ENCODE data around the gene OSBPL5. TPM values are rescaled to one million over a fixed set of nuclear protein-coding genes. Genes with fewer than 3 reads are reported as not detected.

Gene OSBPL5
- total RNA-seq, 2 experiments from 2014 or later = 0.63 to 2.7 TPM

DNA sequence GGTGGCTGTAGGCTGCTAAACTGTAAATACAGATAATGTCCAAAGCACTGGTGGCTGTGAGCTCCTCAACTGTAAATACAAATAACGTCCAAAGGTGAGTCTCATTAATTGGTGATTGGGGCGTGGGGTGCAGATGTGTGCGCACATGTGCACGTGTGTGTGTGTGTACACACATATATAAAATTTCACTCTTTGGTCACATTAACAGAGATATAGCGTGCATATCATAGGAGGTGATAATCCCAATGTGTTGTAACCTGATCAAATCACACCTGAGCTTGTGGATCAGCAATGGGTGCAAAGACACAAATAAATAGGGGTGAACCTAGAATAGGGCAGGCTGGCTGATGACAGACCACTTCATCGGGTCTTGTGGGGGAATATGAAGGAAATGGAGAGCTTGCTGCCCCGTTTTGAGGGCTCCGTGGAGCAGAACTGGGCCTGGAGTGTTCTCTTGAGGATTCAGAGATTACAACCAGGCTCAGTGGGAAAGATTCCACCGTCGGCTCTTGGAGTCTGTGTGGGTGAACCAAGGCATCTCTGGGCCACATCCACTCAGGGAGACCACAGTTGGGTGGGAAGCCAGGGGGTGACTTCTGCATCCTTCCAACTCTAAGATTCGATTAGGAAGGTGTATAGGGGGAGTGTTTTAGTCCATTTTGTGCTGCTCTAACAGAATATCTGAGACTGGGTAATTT, 24.9 kb upstream of the OSBPL5 start:
- Histone ChIP-seq H2AFZ (ENCODE audit: low read length) (no peak overlapping the region), H3K9me3 (ENCODE audit: low read length) (no peaks in the 10 kb centered on the region), H3K27ac (ENCODE audit: low read depth, low read length, poor library complexity, severe bottlenecking) (no peak overlapping the region), H3K9me2 (ENCODE audit: insufficient read depth, low read length) (no peaks in the 10 kb centered on the region), H3K4me3 (ENCODE audit: low read depth, low read length, poor library complexity, severe bottlenecking) (no peak overlapping the region), H4K20me1 (ENCODE audit: insufficient read depth, low read length) (no peaks in the 10 kb centered on the region), H3K4me2 (ENCODE audit: low read length) (no peak overlapping the region), H3K36me3 (ENCODE audit: insufficient read depth, low read length) (no peaks in the 10 kb centered on the region), H3K4me1 (ENCODE audit: insufficient read depth, low read length, poor library complexity, severe bottlenecking) (no peaks in the 10 kb centered on the region), H3K79me2 (ENCODE audit: insufficient read depth, low read depth, low read length) (no peaks in the 10 kb centered on the region)
- DNase-seq (ENCODE audit: low spot score) = no peak
- TF ChIP-seq CTCF (conservative IDR thresholded peaks at IDR 0.05; ENCODE audit: low read length) (no peak), EZH2phosphoT487 (IDR thresholded peaks at IDR 0.05; ENCODE audit: borderline replicate concordance, low read depth, low read length) (no peak)
- POLR2A ChIA-PET = no interaction called here
- intact Hi-C loops (cut with micrococcal nuclease; ENCODE audit: unreplicated experiment) = no loop called here
- CTCF ChIA-PET (ENCODE audit: unreplicated experiment) = no interaction called here
- no TSS peak for BruUV-seq (replicated peaks)

DNA sequence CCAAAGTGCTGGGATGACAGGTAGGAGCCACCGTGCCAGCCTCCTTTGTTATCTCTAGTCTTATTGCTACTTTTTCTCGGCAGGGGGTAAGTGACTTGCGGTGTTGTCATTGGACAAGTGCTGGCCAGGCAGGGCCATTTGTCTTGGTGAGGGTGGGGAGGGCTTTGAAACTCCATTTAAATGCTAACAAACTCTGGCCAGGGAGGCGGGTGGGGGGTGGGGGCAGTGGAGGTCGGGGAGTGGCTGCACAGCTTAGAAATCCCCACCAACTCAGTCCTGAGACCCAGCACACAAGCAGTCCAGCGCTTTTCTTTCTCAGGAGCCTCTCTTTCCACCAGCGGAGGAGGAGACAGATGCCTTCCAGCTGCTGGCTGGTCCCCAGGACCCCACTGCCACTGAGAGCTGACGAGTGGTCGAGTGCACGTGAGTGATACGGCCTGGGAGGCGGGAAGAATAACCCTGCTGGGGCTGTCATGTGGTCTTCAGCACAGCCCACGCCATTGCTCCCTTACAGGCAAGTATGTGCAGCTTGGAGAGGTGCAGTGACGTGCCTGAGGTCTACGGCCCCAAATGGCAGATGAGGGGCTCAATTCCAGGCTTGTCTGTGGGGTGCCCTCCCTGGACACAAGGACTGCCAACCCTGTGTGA, 24.2 kb upstream of the OSBPL5 start:
- no peaks in the 10 kb centered on the region for H3K79me2 ChIP-seq (ENCODE audit: insufficient read depth, low read depth, low read length)
- TF ChIP-seq CTCF (conservative IDR thresholded peaks at IDR 0.05; ENCODE audit: low read length) (no peak), EZH2phosphoT487 (IDR thresholded peaks at IDR 0.05; ENCODE audit: borderline replicate concordance, low read depth, low read length) (no peak)
- DNase-seq (ENCODE audit: low spot score) = no peak
- BruUV-seq (replicated peaks) = no TSS peak
- no peak overlapping the region for H3K4me2 ChIP-seq (ENCODE audit: low read length)
- ChIA-PET CTCF (ENCODE audit: unreplicated experiment) (no interaction called here), POLR2A (no interaction called here)
- H3K36me3 ChIP-seq (ENCODE audit: insufficient read depth, low read length) = no peaks in the 10 kb centered on the region
- no peaks in the 10 kb centered on the region for H3K4me1 ChIP-seq (ENCODE audit: insufficient read depth, low read length, poor library complexity, severe bottlenecking)
- no peak overlapping the region for H2AFZ ChIP-seq (ENCODE audit: low read length)
- no peaks in the 10 kb centered on the region for H3K9me2 ChIP-seq (ENCODE audit: insufficient read depth, low read length)
- no peaks in the 10 kb centered on the region for H3K9me3 ChIP-seq (ENCODE audit: low read length)
- intact Hi-C loops (cut with micrococcal nuclease; ENCODE audit: unreplicated experiment) = no loop called here
- no peaks in the 10 kb centered on the region for H4K20me1 ChIP-seq (ENCODE audit: insufficient read depth, low read length)
- H3K4me3 ChIP-seq (ENCODE audit: low read depth, low read length, poor library complexity, severe bottlenecking) = no peak overlapping the region
- no peak overlapping the region for H3K27ac ChIP-seq (ENCODE audit: low read depth, low read length, poor library complexity, severe bottlenecking)

DNA sequence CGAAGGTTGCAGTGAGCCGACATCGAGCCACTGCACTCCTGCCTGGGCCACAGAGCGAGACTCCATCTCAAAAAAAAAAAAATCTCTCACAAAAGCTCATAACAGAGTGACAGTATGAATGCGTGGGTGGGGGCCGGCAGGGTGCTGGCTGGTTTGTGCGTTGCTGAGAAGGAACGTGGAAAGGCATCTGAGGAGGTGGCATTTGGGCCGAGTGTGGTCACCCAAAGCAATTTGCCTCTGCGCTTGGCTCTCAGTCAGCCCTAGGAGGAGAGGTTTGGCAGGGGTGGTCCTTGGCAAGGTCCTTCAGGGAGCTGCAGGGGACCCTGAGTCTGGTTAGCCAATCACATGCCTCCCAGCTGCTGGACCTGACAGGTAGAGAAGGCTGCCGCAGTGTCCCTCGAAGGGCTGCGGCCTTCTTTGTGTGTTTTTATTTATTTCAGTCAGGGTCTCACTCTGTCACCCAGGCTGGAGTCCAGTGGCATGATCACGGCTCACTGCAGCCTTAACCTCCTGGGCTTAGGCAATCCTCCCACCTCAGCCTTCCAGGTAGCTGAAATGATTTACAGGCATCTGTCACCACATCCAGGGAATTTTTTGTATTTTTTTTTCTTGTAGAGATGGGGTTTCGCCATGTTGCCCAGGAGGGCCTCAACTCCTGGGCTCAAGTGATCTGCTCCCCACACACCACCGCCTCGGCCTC, 23.5 kb upstream of the OSBPL5 start:
- no peaks in the 10 kb centered on the region for H4K20me1 ChIP-seq (ENCODE audit: insufficient read depth, low read length)
- H3K79me2 ChIP-seq (ENCODE audit: insufficient read depth, low read depth, low read length) = no peaks in the 10 kb centered on the region
- H2AFZ ChIP-seq (ENCODE audit: low read length) = no peak overlapping the region
- BruUV-seq (replicated peaks) = no TSS peak
- no peak overlapping the region for H3K4me2 ChIP-seq (ENCODE audit: low read length)
- CTCF ChIA-PET (ENCODE audit: unreplicated experiment) = no interaction called here
- no peaks in the 10 kb centered on the region for H3K36me3 ChIP-seq (ENCODE audit: insufficient read depth, low read length)
- TF ChIP-seq EZH2phosphoT487 (IDR thresholded peaks at IDR 0.05; ENCODE audit: borderline replicate concordance, low read depth, low read length) (no peak), CTCF (conservative IDR thresholded peaks at IDR 0.05; ENCODE audit: low read length) (no peak)
- H3K27ac ChIP-seq (ENCODE audit: low read depth, low read length, poor library complexity, severe bottlenecking) = no peak overlapping the region
- POLR2A ChIA-PET = no interaction called here
- H3K4me1 ChIP-seq (ENCODE audit: insufficient read depth, low read length, poor library complexity, severe bottlenecking) = no peaks in the 10 kb centered on the region
- intact Hi-C loops (cut with micrococcal nuclease; ENCODE audit: unreplicated experiment) = no loop called here
- DNase-seq (ENCODE audit: low spot score) = no peak
- no peaks in the 10 kb centered on the region for H3K9me2 ChIP-seq (ENCODE audit: insufficient read depth, low read length)
- H3K9me3 ChIP-seq (ENCODE audit: low read length) = no peaks in the 10 kb centered on the region
- H3K4me3 ChIP-seq (ENCODE audit: low read depth, low read length, poor library complexity, severe bottlenecking) = no peak overlapping the region

Data from OCI-LY7 (cell line).